Measurements from ENCODE around the gene GPC2.
"Not testable (repeated sequence)": the region's sequence is repeated elsewhere in the genome, so short reads cannot be mapped to it uniquely, and the experiment has no call there.

DNA sequence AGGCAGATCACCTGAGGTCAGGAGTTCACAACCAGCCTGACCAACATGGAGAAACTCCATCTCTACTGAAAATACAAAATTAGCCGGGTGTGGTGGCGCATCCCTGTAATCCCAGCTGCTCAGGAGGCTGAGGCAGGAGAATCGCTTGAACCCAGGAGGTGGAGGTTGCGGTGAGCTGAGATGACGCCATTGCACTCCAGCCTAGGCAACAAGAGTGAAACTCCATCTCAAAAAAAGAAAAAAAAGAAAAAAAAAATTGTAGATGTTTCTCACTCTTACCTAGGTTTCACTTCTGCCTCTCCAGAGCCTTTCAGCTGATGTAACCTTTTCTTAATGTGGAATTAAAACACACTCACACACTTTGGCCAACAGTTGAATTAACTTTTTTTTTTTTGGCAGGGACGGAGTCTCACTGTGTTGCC lies 18.7 kb upstream of the GPC2 start:
- TF ChIP-seq, protein P1, sequence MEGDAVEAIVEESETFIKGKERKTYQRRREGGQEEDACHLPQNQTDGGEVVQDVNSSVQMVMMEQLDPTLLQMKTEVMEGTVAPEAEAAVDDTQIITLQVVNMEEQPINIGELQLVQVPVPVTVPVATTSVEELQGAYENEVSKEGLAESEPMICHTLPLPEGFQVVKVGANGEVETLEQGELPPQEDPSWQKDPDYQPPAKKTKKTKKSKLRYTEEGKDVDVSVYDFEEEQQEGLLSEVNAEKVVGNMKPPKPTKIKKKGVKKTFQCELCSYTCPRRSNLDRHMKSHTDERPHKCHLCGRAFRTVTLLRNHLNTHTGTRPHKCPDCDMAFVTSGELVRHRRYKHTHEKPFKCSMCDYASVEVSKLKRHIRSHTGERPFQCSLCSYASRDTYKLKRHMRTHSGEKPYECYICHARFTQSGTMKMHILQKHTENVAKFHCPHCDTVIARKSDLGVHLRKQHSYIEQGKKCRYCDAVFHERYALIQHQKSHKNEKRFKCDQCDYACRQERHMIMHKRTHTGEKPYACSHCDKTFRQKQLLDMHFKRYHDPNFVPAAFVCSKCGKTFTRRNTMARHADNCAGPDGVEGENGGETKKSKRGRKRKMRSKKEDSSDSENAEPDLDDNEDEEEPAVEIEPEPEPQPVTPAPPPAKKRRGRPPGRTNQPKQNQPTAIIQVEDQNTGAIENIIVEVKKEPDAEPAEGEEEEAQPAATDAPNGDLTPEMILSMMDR (IDR thresholded peaks at IDR 0.05), result not testable (repeated sequence)
- TF ChIP-seq POLR2A, POLR2AphosphoS5 (IDR thresholded peaks at IDR 0.05): not testable (repeated sequence)
